GOT3 (cell line): ENCODE measurements around the gene CDH12.
"Not testable (repeated sequence)": the region's sequence is repeated elsewhere in the genome, so short reads cannot be mapped to it uniquely, and the experiment has no call there.

ENCODE experiments used
- DNase-seq: peaks from one replicate; lab custom pipeline; 2025; ENCODE audit warnings: mixed read lengths; lab: John Stamatoyannopoulos, UW

Gene CDH12

GRCh38 chr5:22432905-22433304 is 420.2 kb downstream of the CDH12 start:
- no peak for DNase-seq

DNA sequence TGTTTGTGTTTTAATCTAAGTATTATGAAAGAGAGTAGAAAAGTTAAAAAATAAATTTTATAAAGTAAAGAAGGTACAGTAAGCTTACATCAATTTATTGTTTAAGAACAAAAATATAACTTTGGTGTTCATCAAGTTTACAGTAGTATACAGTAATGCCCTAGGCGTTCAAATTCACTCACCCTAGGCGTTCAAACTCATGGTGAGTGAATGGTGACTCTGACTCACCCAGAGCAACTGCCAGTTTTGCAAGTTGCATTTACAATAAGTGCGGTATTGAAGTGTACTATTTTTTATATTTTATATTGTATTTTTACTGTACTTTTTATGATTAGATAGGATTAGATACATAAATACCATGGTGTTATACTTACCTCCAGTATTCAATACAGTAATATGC is 421.3 kb downstream of the CDH12 start:
- no peak for DNase-seq

DNA sequence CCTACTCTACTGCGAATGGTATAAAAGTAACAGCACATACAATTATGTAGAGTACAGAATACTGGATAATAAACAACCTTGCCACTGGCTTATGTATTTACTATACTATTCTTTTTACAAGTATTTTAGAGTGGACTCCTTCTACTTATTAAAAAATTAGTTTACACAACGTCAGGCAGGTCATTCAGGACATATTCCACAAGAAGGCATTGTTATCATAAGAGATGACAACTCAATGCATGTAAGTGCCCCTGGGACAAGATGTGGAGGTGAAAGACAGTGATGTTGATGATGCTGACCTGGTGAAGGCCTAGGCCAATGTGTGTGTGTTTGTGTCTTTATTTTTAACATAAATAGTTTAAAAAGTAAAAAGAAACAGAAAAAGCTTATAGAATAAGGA is 421.7 kb downstream of the CDH12 start:
- no peak for DNase-seq

DNA sequence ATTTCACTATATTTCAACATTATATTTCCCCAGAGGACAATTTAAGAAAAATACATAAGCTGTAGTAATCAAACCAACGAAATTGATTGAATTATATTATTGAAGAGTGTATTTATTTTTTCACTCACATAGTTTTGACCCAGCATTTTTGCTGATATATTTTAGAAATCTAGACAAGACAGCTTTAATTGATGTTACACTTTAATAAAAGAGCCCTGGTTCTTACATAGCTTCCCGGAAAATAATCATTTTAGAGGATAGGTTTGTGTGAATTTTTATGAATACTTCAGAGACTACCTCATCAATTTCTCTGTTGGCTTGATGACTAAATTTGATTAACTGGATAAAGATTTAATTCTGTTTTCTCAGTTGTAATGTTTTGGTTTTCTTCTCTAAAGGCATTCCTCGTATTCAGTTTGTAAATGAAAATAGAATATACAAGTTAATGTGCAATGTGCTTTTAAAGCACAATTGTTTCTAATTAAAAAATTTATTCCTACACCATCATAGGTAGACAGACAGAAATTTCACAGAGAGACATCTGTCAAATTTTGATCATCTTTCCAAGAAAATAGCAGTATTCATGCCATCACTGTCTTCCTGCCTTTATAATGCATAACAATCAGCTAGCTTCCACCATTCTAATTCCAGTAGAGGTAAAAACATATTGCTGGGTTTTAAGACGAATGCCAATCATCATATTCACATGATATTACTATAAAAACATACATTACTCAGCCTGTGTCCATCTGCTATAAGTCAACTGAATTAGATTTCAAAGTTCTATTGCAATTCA is 441.4 kb downstream of the CDH12 start:
- no peak for DNase-seq

- no peak for DNase-seq
These were observed 461.2 kb downstream of the CDH12 start for GRCh38 chr5:22391956-22392355.

DNA sequence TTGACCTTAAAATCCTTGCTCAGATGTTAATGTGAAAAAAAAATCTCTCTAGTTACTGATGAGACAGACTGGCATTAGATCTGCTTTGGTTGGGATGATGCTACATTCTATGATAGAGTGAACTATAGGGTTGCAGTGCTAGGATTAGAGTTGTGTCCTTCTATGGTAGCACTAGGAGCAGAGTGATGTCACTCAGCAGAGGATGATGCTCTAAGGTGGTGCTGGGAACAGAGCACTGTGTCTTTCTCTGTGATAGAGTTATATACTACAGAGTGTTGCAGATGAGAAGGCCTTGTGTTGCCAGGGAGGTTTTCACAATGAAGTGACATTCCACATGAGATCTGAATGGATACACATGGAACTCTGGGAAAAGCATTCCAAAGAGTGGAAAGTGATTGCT is 462.3 kb downstream of the CDH12 start:
- DNase-seq = no peak

- DNase-seq = no peak
These were observed 480.1 kb downstream of the CDH12 start for GRCh38 chr5:22372826-22373660.

GRCh38 chr5:22372376-22372775 is 480.8 kb downstream of the CDH12 start:
- DNase-seq = no peak

GRCh38 chr5:22354956-22355355 is 498.2 kb downstream of the CDH12 start:
- no peak for DNase-seq

DNA sequence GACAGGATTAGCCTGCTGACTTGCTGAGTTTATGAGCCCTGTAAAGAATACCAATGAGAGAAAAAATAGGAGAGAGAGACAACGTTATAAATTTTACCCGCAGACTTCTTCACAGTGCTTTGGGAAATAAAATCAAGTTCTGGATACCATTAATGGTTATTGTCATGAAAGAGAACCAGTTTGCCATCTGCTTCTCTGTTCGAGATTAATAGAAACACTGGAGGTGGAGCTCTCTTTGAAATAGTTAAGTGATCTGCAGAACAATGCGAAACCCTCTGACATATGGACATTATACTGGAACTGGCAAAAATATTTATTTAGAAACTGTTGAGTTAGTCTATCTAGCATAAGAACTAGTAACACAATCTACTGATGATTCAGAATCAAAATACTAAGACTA is 500.7 kb downstream of the CDH12 start:
- no peak for DNase-seq

DNA sequence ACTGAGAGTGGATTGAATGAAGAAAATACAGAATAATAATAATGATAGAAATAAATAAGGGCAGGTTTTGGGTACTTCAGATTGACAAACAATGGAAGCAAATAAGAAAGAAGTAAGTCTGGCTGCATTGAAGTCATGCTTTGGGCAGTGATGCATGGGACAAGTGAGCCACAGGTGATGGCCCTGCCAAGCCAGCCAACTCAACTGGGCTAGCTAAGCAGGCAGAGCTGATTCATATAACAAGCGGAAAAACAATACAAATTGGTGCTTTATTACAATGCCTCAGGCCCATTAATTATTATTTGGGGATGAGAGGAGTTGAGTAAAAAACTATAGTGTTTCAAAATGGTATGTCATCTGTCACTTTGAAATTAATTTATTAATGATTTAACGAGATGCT is 502.0 kb downstream of the CDH12 start:
- DNase-seq = no peak

- no peak for DNase-seq
These were observed 505.1 kb downstream of the CDH12 start for GRCh38 chr5:22348027-22348426.

- DNase-seq = no peak
These were observed 509.1 kb downstream of the CDH12 start for GRCh38 chr5:22344000-22344399.

DNA sequence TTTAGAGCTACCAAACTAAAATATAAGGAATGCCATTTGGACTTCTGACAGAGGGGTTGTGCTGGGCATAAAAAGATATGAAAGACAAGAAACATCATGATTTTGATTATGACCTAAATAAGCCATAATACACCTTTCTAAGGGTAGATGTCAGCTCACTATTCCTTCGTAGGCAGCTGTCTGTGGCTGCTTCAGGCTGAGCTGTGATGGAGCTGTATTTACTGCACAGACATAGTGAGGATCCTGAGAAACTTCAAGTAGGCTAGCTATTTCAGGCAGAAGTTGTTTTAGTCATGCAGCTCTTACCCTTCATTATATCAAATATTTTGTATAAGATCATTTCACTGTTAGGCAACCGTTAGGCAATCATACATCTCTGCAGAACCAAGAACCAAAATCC is 511.7 kb downstream of the CDH12 start:
- no peak for DNase-seq

DNA sequence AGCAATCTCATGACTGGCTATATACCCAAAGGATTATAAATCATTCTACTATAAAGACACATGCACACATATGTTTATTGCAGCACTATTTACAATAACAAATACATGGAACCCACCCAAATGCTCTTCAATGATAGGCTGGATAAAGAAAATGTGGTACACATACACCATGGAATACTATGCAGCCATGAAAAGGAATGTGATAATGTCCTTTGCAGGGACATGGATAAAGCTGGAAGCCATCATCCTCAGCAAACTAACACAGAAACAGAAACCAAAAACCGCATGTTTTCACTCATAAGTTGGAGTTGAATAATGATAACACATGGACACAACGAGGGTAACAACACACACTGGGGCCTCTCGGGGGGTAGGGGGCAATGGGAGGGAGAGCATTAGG is 520.2 kb downstream of the CDH12 start:
- DNase-seq = not testable (repeated sequence)

- DNase-seq = no peak
These were observed 523.5 kb downstream of the CDH12 start for GRCh38 chr5:22329683-22330082.

DNA sequence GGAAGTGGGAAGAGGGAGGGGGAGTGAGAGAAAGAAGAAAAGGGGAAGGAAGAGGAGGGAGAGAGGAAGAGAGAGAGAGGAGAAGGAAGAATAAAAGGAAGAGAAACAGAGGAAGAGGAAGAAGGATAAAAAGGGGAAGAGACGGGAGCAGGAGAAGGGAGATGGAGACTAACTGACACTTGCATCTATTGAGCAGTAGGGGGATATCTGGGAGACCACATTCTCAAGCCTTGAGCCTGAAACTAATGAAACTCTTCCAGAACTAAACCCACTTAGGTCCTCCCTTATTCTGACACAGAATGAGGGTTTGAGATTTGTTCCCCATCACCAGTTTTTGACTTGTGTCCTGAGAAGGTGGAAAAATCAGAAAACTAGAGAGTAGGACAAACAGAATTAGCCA is 533.3 kb downstream of the CDH12 start:
- DNase-seq = no peak

- DNase-seq = no peak
These were observed 536.9 kb downstream of the CDH12 start for GRCh38 chr5:22316294-22316693.

DNA sequence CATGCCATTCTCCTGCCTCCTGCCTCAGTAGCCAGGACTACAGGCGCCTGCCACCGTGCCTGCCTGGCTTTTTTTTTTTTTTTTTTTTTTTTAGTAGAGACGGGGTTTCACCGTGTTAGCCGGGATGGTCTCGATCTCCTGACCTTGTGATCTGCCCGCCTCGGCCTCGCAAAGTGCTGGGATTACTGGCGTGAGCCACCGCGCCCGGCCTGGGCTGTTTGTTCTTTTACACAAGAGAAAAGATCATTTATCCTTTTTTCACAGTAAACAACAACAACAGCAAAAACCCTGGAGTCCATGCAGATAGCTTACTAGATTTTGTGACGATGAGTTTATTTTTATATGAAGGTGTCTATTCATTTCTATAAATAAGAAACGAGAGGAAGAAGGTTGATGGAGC is 538.1 kb downstream of the CDH12 start:
- DNase-seq = not testable (repeated sequence)

GRCh38 chr5:22314548-22314947 is 538.6 kb downstream of the CDH12 start:
- DNase-seq = no peak

DNA sequence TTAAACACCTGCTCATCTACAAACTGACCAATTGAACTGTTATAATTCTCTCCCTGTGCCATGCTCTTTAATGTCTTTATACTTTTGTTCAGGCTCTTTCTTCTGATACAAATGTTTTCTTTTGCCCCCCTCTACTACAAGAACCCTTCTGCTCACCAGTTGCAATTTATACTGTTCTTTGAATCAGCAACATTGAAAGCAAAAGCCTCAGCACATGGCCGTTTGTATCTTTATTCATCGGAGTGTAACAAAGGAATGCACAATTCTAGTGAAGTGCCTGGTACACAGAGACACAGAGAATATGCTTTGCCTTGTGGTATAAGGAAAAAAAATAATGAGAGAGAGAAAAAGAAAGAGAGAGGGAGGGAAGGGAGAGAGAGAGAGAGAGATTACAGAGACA is 547.1 kb downstream of the CDH12 start:
- DNase-seq = no peak

GRCh38 chr5:22295832-22296231 is 557.3 kb downstream of the CDH12 start:
- DNase-seq = no peak

DNA sequence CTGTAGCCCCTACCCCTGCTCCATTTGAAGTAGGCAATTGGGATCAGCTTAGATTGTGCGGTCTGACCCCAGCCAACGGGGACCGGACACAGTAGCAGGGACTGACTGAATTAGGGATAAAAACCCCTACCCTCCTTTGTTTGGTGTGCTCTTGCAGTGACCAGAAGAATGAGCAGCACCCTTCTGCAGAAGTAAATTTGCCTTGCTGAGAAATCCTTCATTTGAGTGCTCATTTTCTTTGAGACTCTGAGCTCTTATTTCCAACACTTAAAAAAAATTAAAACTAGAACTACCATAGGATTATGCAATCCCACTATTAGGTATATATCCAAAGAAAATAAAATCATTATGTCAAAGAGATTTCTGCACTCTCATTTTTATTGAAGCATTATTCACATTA is 560.0 kb downstream of the CDH12 start:
- DNase-seq = no peak
